Nucleus accumbens (tissue), 56 donors: ENCODE results near the gene SMOC2.

Experiments
- DNase-seq, 56 donors: peaks; one replicate each; lab custom pipeline; 2025; lab: John Stamatoyannopoulos, UW

SMOC2 gene

DNA sequence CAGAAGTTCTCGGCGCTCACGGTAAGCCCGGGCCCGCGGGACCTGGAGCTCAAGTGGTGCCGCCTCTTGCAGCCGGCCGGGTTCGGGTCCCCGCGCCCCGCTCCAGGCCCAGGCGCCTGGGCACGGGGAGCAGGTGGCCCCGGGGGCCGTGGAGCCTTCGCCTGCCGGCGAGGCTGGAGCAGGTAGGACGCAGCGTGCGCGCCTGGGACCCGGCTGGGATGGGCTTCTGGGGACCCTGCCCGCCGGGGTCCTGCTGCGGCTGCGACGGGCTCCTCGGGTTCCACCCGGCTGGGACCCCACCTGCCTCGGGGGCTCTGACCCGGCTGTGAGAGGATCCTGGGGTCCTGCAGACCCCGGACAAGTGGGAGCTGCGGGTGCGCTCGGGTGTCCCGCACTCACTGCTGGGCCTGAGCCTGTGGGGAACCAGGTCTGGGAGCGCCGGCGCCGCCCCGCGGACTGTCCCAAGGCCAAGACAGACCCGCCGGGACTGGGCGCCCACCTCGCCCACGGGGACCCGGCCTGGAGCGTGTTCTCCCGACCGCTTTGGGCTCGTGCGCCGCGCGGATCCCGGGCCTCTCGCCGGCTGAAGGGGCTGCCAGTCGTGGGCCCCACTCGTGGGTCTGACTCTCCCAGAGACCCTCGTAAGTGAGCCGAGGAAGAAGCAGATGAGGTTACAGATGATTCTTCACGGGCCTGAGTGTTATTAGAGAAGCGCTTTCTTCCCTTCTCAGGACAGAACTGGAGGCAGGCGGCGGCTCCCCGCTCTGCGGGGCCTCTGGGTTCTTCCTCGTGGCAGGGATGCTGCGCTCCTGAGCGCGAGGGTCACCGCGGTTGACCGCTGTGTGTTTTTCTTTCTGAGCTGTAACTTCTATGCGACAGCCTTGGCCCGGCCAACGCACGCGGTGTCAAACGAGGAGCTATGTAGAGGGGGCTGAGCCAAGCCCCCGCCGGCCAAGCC, 729 bp downstream of the SMOC2 start:
- no peak for DNase-seq

DNA sequence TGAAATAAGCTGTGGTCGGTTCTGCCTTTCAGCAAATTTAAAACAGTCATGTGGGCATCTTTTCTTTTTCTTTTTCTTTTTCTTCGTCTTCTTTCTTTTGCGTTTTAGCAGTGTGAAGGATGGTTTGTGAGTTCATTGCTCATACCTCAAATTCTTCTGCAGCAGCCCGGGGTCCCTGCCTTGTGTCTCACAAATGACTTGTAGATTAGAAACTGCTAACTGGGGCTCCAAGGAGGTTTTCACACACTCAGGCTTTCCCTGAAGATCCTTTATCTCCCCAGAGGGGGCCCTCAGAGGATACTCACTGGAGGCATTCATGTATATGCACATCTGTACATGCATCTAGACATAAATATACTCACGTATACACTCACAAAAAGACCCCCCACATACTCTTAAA, 1.7 kb downstream of the SMOC2 start:
- DNase-seq = no peak

GRCh38 chr6:168447282-168447681, 6.3 kb downstream of the SMOC2 start:
- no peak for DNase-seq

GRCh38 chr6:168447700-168448099, 6.7 kb downstream of the SMOC2 start:
- no peak for DNase-seq

DNA sequence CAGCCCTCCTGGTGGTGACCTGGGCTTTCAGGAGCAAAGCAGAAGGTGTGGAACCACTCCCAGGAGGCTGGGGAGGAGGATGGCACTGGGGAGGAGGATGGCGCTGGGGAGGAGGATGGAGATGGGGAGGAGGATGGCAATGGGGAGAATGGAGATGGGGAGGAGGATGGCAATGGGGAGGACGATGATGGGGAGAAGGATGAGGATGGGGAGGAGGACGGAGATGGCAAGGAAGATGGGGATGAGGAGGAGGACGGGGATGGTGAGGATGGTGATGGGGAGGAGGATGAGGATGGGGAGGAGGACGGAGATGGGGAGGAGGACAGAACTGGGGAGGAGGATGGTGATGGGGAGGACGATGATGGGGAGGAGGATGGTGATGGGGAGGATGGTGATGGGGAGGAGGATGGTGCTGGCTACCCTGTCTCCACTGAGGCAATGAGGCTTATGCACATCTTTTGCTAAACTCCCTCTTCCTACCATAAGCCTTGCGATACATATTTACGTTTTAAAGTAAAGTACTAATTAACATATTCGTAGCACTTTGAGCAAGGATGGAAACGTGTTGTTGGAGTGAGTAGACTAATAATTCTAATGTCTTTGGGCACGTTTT, 7.4 kb downstream of the SMOC2 start:
- DNase-seq = no peak

GRCh38 chr6:168450917-168451316, 9.9 kb downstream of the SMOC2 start:
- no peak for DNase-seq

DNA sequence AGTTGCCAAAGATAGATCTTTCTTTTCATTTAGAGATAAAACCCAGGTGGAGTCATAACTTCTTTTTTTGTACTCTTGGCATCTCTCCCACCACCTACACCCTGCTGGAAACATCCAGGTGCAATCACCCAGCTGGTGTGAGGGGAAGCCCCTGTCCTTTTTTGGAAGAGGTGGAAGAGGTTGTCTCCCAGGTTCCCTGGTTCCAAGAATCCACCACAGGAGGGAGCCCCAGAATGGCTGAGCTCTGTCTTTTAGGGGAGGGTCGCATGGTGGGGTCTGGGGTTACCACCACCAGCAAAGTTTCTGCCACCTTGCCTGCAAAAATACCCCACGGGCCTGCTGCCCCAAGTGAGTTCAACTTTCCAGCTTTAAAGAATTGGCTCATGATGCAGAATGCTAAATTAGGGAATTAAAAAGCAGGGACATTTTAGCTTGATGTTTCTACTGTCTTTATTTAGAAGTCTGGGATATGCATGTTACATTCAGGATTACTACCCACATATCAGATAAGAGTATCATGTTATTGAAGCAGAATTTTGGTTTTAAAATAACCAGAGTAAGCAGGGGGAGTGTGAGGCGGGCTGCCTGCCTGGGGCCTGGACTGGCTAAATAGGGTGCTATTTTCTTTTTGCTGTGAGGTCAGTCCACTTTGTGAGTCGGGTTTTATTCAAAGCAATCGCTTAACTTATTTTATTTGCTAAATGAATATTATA, 11.0 kb downstream of the SMOC2 start:
- peak in 12 of 56 donors; percentile 9 to 40 (median 16) for DNase-seq

DNA sequence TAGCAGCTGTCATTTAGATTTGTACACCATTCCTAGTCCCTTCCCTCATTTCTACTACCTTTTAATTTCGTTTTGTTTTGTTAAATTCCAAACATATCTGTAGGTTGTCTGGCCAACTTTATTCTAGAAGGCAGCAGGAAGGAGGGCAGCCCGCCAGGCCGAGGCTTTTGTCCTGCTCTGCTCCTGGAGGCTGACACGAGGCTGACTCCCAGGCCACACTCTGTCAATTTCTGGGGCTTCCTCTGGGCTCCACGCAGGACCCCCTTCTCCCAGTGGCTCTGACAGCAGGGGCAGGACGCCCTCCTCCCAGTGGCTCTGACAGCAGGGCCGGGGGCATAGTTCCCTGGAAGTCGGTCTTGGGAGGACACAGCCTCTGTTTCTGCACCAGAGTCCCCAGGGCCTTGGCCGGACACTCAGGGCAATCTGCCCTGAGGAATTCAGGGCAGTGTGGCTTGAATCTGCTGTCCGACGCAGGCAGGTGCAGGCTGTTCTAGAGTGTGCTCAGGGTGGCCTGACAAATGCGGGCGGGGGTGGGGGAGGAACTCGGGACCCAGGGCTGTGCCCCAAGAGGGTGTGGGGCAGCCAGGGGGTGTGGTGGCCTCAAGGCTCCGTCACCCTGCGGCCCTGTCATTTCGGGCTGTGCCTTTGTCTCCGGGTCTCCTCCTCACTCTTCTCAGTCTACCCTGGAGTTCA, 11.8 kb downstream of the SMOC2 start:
- no peak for DNase-seq

- DNase-seq = no peak
Observed at GRCh38 chr6:168455847-168456530, 15.0 kb downstream of the SMOC2 start.

DNA sequence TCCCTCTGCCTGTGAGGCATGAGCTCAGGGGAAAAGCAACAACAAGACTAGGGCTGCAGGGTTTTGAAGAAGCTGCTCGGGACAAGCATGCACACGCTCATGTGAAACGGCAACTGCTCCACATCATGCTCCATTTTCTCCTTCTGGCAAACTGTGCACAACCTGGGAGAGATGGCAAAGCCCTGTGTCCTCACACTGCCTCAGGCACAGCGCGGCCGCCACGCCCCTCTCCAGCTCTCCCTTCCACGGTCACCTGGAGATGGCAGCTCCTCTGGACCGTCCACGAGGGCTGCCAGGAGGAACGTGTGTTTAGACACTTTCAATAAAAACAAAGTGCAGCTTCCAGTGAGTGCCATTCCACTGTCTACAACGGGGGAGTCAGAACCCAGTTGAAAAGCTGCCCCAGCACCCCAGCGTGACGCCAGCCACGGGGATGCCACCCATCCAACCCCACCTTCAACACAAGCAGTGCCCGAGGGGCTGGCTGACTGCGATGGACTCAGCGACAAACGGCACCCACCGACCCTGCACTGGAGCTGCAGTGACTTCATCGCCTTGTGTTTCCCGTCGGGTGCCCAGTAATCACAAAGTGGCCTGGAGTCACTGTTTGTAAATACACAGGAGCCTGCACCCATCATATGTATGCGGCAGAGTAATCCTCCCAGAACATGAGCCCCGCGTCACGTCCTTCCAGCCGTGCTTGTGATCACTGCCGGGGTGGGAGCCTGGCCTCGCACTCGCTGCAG, 16.1 kb downstream of the SMOC2 start:
- DNase-seq = no peak

DNA sequence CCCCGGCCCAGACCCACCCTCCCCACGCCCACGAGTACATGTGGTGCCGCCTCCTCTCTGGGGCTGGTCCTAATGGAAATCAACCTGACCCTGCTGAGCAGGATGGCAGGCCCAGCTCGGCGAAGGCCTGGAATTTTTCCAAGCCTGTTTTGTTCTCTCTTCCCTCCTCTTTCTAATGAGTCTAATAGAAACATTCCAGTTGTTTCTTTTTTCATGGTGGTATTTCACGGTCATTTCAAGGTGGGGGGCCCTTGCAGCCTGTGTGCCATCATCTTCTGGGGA, 16.6 kb downstream of the SMOC2 start:
- no peak for DNase-seq

- no peak for DNase-seq
Observed at GRCh38 chr6:168458101-168458500, 17.1 kb downstream of the SMOC2 start.

GRCh38 chr6:168459572-168459971, 18.6 kb downstream of the SMOC2 start:
- DNase-seq = no peak

DNA sequence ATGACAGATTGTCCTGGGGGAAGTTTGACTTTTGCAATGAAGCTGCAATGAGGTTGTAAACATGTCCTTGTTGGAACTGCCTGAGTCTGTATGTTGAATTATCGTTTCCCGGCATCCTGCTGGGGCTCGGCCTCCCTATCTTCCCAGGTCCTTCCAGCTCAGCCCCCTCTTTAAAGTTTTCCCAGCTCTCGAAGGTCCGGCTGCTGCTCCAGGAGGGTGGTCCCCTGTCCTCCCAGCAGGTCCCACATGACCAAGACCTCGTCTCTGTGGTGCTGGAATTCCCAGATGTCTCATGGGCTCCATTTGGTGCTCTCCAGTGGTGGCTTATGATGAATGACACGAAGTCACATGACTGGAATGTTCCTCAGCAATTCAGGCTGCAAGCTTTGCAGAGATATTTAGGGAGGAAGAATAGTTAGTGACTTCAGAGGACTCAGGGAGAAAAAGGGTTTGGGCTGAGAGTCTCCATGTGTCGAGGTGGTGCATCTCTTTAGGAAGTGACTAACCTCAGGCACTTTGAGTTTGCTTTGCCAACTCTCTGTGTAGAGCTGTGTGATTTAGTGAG, 21.4 kb downstream of the SMOC2 start:
- DNase-seq = no peak

GRCh38 chr6:168464546-168464945, 23.6 kb downstream of the SMOC2 start:
- DNase-seq = no peak

GRCh38 chr6:168468045-168468444, 27.1 kb downstream of the SMOC2 start:
- DNase-seq = no peak

DNA sequence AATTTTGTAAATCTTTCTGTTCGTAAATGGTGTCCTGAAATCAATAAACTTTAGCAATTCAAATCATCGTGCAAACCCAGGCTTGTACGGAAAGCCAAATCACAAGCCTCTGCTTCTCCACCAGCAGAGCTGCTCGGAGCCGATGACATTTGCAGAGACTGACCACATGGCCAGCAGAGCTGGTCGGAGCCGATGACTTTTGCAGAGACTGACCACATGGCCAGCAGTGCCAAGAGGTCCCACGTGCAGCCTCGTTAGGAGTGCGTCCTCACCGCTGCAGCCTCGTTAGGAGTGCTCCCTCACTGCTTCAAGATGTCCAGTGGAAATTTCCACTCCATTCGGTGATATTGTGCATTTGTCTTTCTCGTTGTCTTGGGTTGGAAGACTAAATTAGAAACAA, 28.5 kb downstream of the SMOC2 start:
- no peak for DNase-seq

DNA sequence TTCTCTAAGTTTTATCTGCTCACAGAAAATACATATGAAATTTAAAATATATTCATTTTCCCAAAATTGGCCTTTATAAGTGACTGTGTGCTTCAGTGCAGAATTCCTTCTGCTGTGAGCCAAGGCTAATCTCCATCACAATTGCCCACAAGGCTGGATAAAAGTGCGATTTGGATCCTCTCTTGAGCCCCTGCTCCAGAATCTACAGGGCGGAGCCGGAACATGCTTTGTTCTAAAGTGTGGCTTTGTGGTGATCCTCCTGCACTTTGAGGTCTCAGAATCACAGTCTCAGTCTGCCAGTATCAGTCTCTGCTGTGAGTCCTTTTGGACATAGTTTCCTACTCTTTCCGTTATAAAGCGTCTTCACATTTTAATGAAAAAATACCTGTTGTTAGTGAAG, 28.9 kb downstream of the SMOC2 start:
- no peak for DNase-seq

GRCh38 chr6:168472363-168472762, 31.4 kb downstream of the SMOC2 start:
- no peak for DNase-seq
